Esophagus muscularis mucosa (tissue), 4 donors: ENCODE data around the gene LRRC8C. TPM values are rescaled to one million over a fixed set of nuclear protein-coding genes. Genes with fewer than 3 reads are reported as not detected.
"Not testable (repeated sequence)": the region's sequence is repeated elsewhere in the genome, so short reads cannot be mapped to it uniquely, and the experiment has no call there.

Source experiments
- DNase-seq: peaks from one replicate; pipeline ENCODE4 v3.0.0-alpha.2; 2017; ENCODE audit errors: extremely low spot score
- H3K27ac ChIP-seq, 4 donors: fragments of 200-600 bp; sonication (generic); replicated peaks in 1 of 4; 1 replicate in 3 of 4; 2 replicates in 1 of 4; pipeline ENCODE4 v1.5.1; 2016 to 2019; ENCODE audit warnings: mild to moderate bottlenecking in 1 of 4
- H3K27me3 ChIP-seq, 4 donors: fragments of 200-600 bp; sonication (generic); one replicate each; pipeline versions ENCODE4 v1.5.1 to v1.6.0; 2016 to 2019
- H3K36me3 ChIP-seq, 4 donors: fragments of 200-600 bp; sonication (generic); one replicate each; pipeline ENCODE4 v1.5.1; 2016 to 2019
- H3K4me1 ChIP-seq, 4 donors: fragments of 200-600 bp; sonication (generic); one replicate each; pipeline ENCODE4 v1.5.1; 2016 to 2019
- H3K4me3 ChIP-seq, 4 donors: fragments of 200-600 bp; sonication (generic); 1 replicate in 2 of 4; 2 replicates in 2 of 4; pipeline ENCODE4 v1.5.1; 2016 to 2019; ENCODE audit warnings: mild to moderate bottlenecking in 4 of 4, moderate library complexity in 1 of 4
- H3K9me3 ChIP-seq, 4 donors: fragments of 200-600 bp; sonication (generic); 1 replicate in 3 of 4; 2 replicates in 1 of 4; pipeline ENCODE4 v1.5.1; 2016 to 2019
- CTCF ChIP-seq, 3 experiments: fragments of 200-600 bp in 2 of 3; fragments of 450-650 bp in 1 of 3; sonication (generic) in 2 of 3; IDR thresholded peaks; one replicate each; pipeline ENCODE4 v1.5.1; 2017 to 2019; ENCODE audit warnings: antibody characterized with exemption in 3 of 3, mild to moderate bottlenecking in 2 of 3, moderate library complexity in 1 of 3
- EP300 ChIP-seq: sonication (generic); formaldehyde crosslinking; IDR thresholded peaks from one replicate; pipeline ENCODE4 v1.6.1; 2017; ENCODE audit warnings: antibody characterized with exemption
- POLR2A ChIP-seq: fragments of 450-650 bp; IDR thresholded peaks from one replicate; pipeline ENCODE4 v1.6.1; 2017; ENCODE audit warnings: antibody characterized with exemption, moderate library complexity, mild to moderate bottlenecking, low read depth
- POLR2AphosphoS5 ChIP-seq, 2 donors: sonication (generic); formaldehyde crosslinking; IDR thresholded peaks; one replicate each; pipeline ENCODE4 v1.6.1; 2017; ENCODE audit warnings: antibody characterized with exemption in 2 of 2
- WGBS: methylation state at CpG from one replicate; pipeline ENCODE4 v1.1.5; 2018; 5-methylcytosine and 5-hydroxymethylcytosine counted together
- intact Hi-C: fragments of 100-400 bp; cut with DNase I; formaldehyde crosslinking; loops from one replicate; pipeline ENCODE4 v1.15.1; 2023
- total RNA-seq, 4 donors: library from RNA; depleted of rRNA; stranded (reverse); fragments of >200 nt; gene quantifications; one replicate each; pipeline versions ENCODE4 v1.1.0 to v1.2.1, GENCODE V29; 2016

The LRRC8C gene
- total RNA-seq, 4 donors from 2014 or later = 5.8 to 8.9 (median 7.4) TPM

- WGBS = 91% methylated on average over 1 of the region's 1 CpG
- Histone ChIP-seq H3K36me3 (no peaks in the 10 kb centered on the region), H3K9me3 (no peaks in the 10 kb centered on the region), H3K27ac (peak overlapping the region in 1 of 4 donors; percentile 21), H3K27me3 (no peaks in the 10 kb centered on the region), H3K4me1 (no peaks in the 10 kb centered on the region), H3K4me3 (no peak overlapping the region)
- intact Hi-C loops = no loop called here
- DNase-seq = no peak
- no peak for TF ChIP-seq POLR2A
- no peak for TF ChIP-seq POLR2AphosphoS5 (IDR thresholded peaks at IDR 0.05)
- TF ChIP-seq EP300 = no peak
- TF ChIP-seq CTCF (IDR thresholded peaks at IDR 0.05) = no peak
Measured at GRCh38 chr1:89624314-89624713, 8.6 kb upstream of the LRRC8C start.

- no peak for DNase-seq
- H3K36me3 ChIP-seq = no peaks in the 10 kb centered on the region
- H3K27ac ChIP-seq = no peak overlapping the region
- TF ChIP-seq POLR2A (no peak), CTCF (IDR thresholded peaks at IDR 0.05) (no peak), EP300 (no peak), POLR2AphosphoS5 (IDR thresholded peaks at IDR 0.05) (no peak)
- H3K4me1 ChIP-seq = no peaks in the 10 kb centered on the region
- H3K27me3 ChIP-seq = no peaks in the 10 kb centered on the region
- no peak overlapping the region for H3K4me3 ChIP-seq
- no peaks in the 10 kb centered on the region for H3K9me3 ChIP-seq
- 62% methylated on average over 4 of the region's 4 CpGs for WGBS
- intact Hi-C loops = no loop called here
Measured at GRCh38 chr1:89624715-89625323, 8.1 kb upstream of the LRRC8C start.

- peaks cover 8 to 15% (median 13%) of the 10 kb centered on the region in 4 donors for H3K4me1 ChIP-seq
- H3K36me3 ChIP-seq = no peaks in the 10 kb centered on the region
- intact Hi-C loops = no loop called here
- H3K27ac ChIP-seq = no peak overlapping the region
- no peaks in the 10 kb centered on the region for H3K27me3 ChIP-seq
- no peak for DNase-seq
- TF ChIP-seq EP300 = no peak
- TF ChIP-seq POLR2A = no peak
- no peak for TF ChIP-seq CTCF (IDR thresholded peaks at IDR 0.05)
- no peak for TF ChIP-seq POLR2AphosphoS5 (IDR thresholded peaks at IDR 0.05)
- no peaks in the 10 kb centered on the region for H3K9me3 ChIP-seq
- no peak overlapping the region for H3K4me3 ChIP-seq
Measured at GRCh38 chr1:89627596-89627962, 5.3 kb upstream of the LRRC8C start.

- WGBS = 81% methylated on average over 2 of the region's 2 CpGs
- intact Hi-C loops = no loop called here
Measured at GRCh38 chr1:89629146-89629545, 3.8 kb upstream of the LRRC8C start.

GRCh38 chr1:89629600-89629999, 3.3 kb upstream of the LRRC8C start:
- H3K36me3 ChIP-seq, H3K9me3 ChIP-seq, DNase-seq, H3K27me3 ChIP-seq, intact Hi-C loops, H3K4me3 ChIP-seq, H3K27ac ChIP-seq: not testable (repeated sequence)
- WGBS = 93% methylated on average over 2 of the region's 2 CpGs
- H3K4me1 ChIP-seq = peaks cover 8 to 26% (median 24%) of the 10 kb centered on the region in 4 donors

More at GRCh38 chr1:89629146-89629545, 3.8 kb upstream of the LRRC8C start:
- no peak for DNase-seq
- Histone ChIP-seq H3K4me3 (no peak overlapping the region), H3K4me1 (peaks cover 8 to 22% (median 20%) of the 10 kb centered on the region in 4 donors), H3K9me3 (no peaks in the 10 kb centered on the region), H3K27me3 (no peaks in the 10 kb centered on the region), H3K36me3 (no peaks in the 10 kb centered on the region), H3K27ac (no peak overlapping the region)
- TF ChIP-seq CTCF (IDR thresholded peaks at IDR 0.05) = no peak
- no peak for TF ChIP-seq EP300
- no peak for TF ChIP-seq POLR2A
- no peak for TF ChIP-seq POLR2AphosphoS5 (IDR thresholded peaks at IDR 0.05)
